ENCODE data around the gene BASP1.

Gene BASP1

DNA sequence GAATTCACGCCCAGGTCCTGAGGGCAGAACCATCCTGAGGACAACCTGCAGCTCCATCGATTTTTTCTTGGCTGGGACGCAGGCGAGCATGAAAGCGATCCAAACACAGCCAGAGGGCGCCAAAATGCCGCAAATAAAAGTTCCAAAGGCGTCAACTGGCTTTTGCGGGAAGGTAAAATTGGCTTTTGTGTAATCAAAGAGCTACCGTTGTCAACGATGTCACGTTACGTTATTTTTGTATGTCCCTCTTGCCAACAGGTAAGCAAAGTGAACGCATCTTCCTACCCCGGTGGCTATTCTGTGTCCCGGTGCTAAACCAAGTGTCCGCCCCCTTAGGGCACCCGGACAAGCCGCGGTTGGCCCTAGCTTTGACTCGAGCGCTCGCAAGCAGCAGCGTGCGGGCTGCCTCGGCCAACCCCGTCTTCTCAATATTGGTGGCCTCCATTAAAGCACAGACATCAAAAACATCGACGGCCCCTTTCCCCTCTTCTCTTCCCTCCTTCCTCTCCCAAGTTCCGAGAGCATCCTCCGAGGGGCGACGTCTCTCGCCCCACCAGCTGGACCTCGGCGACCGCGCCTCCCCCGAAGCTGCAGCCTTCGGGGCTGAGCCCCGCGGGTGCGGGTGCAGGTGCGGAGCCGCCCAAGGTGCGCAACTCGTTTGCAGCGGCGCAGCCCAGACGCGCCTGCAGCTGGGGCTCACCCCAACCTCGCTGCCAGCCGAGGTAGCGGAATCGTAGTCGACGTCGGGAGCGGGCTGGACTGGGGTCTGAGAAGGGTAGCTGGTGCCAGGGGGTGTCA lies 1.1 kb upstream of the BASP1 start (continued):
- no peak; the same call in 1 of the 2 replicates for TF ChIP-seq ZNF121 (tag by site-specific recombination; IDR thresholded peaks at IDR 0.05)
- peak; percentile 81 for TF ChIP-seq ZBTB26 (tag by site-specific recombination; optimal IDR thresholded peaks at IDR 0.05)
- no peak for TF ChIP-seq ZNF768 (tag by site-specific recombination; IDR thresholded peaks at IDR 0.05)
- TF ChIP-seq ZNF544 (tag by site-specific recombination; IDR thresholded peaks at IDR 0.05): no peak
- TF ChIP-seq ZNF404 (tag by site-specific recombination; IDR thresholded peaks at IDR 0.05): no peak
- TF ChIP-seq, protein P1, sequence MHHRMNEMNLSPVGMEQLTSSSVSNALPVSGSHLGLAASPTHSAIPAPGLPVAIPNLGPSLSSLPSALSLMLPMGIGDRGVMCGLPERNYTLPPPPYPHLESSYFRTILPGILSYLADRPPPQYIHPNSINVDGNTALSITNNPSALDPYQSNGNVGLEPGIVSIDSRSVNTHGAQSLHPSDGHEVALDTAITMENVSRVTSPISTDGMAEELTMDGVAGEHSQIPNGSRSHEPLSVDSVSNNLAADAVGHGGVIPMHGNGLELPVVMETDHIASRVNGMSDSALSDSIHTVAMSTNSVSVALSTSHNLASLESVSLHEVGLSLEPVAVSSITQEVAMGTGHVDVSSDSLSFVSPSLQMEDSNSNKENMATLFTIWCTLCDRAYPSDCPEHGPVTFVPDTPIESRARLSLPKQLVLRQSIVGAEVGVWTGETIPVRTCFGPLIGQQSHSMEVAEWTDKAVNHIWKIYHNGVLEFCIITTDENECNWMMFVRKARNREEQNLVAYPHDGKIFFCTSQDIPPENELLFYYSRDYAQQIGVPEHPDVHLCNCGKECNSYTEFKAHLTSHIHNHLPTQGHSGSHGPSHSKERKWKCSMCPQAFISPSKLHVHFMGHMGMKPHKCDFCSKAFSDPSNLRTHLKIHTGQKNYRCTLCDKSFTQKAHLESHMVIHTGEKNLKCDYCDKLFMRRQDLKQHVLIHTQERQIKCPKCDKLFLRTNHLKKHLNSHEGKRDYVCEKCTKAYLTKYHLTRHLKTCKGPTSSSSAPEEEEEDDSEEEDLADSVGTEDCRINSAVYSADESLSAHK (tag by site-specific recombination; IDR thresholded peaks at IDR 0.05): no peak
- TF ChIP-seq ZNF37A (tag by site-specific recombination; IDR thresholded peaks at IDR 0.05): no peak
- no peak for TF ChIP-seq ZNF558 (tag by site-specific recombination; IDR thresholded peaks at IDR 0.05)
- no peak for TF ChIP-seq ZFHX2 (tag by site-specific recombination; conservative IDR thresholded peaks at IDR 0.05)
- TF ChIP-seq SETDB1 (IDR thresholded peaks at IDR 0.05; ENCODE audit: insufficient read length, low read length): no peak

GRCh38 chr5:17216974-17217492 lies 398 bp upstream of the BASP1 start:
- Histone ChIP-seq H3K4me1 (ENCODE audit: control insufficient read depth, insufficient read depth, low read length) (peaks cover 25% of the 10 kb centered on the region), H3K4me3 (ENCODE audit: low read depth, low read length) (peak overlapping the region; percentile 31), H3K36me3 (ENCODE audit: control insufficient read depth in 2 of 2, insufficient read depth in 1 of 2, low read length in 2 of 2) (peaks cover 8 to 11% of the 10 kb centered on the region in 2 experiments; a peak in 2 of 3 replicates), H3K9me3 (ENCODE audit: control insufficient read depth, insufficient read depth, low read depth, low read length) (no peaks in the 10 kb centered on the region), H3K27ac (ENCODE audit: extremely low read depth, low read depth, low read length) (peak overlapping the region; percentile 90)
- POLR2A ChIA-PET: interaction anchor here (0.5 to 3.1 kb wide), 12 partner anchors 88 to 1103 kb away, joined by 3 to 14 read pairs (median 4); no protein-coding TSS in a partner anchor
- CTCF ChIA-PET: interaction anchor here (0.5 to 3.1 kb wide), 35 partner anchors 9 to 1444 kb away, joined by 3 to 80 read pairs (median 4); no protein-coding TSS in a partner anchor
- no peak for TF ChIP-seq ZNF280D (tag by site-specific recombination; IDR thresholded peaks at IDR 0.05)
- TF ChIP-seq ZFP3 (tag by site-specific recombination; IDR thresholded peaks at IDR 0.05; ENCODE audit: low read depth): peak; percentile 54; the same call in 1 of the 2 replicates
- peak; percentile 66; the same call in 1 of the 2 replicates for TF ChIP-seq GLI4 (tag by site-specific recombination; IDR thresholded peaks at IDR 0.05)
- peak; percentile 85; the same call in 1 of the 2 replicates for TF ChIP-seq ZNF701 (tag by site-specific recombination; IDR thresholded peaks at IDR 0.05)
- peak; percentile 92 for TF ChIP-seq EGR2 (tag by site-specific recombination; IDR thresholded peaks at IDR 0.05; ENCODE audit: low read depth)
- no peak for TF ChIP-seq ZNF274 (IDR thresholded peaks at IDR 0.05; ENCODE audit: low read length)
- TF ChIP-seq ZNF274 (tag by site-specific recombination; IDR thresholded peaks at IDR 0.05; ENCODE audit: borderline replicate concordance): no peak
- TF ChIP-seq KLF8 (tag by site-specific recombination; IDR thresholded peaks at IDR 0.05): peak; percentile 95
- TF ChIP-seq ZFP41 (tag by site-specific recombination; IDR thresholded peaks at IDR 0.05; ENCODE audit: borderline replicate concordance): no peak
- TF ChIP-seq, protein P2, sequence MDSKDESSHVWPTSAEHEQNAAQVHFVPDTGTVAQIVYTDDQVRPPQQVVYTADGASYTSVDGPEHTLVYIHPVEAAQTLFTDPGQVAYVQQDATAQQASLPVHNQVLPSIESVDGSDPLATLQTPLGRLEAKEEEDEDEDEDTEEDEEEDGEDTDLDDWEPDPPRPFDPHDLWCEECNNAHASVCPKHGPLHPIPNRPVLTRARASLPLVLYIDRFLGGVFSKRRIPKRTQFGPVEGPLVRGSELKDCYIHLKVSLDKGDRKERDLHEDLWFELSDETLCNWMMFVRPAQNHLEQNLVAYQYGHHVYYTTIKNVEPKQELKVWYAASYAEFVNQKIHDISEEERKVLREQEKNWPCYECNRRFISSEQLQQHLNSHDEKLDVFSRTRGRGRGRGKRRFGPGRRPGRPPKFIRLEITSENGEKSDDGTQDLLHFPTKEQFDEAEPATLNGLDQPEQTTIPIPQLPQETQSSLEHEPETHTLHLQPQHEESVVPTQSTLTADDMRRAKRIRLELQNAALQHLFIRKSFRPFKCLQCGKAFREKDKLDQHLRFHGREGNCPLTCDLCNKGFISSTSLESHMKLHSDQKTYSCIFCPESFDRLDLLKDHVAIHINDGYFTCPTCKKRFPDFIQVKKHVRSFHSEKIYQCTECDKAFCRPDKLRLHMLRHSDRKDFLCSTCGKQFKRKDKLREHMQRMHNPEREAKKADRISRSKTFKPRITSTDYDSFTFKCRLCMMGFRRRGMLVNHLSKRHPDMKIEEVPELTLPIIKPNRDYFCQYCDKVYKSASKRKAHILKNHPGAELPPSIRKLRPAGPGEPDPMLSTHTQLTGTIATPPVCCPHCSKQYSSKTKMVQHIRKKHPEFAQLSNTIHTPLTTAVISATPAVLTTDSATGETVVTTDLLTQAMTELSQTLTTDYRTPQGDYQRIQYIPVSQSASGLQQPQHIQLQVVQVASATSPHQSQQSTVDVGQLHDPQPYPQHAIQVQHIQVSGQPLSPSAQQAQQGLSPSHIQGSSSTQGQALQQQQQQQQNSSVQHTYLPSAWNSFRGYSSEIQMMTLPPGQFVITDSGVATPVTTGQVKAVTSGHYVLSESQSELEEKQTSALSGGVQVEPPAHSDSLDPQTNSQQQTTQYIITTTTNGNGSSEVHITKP (tag by site-specific recombination; IDR thresholded peaks at IDR 0.05): peak; percentile 85
- TF ChIP-seq, protein P3, sequence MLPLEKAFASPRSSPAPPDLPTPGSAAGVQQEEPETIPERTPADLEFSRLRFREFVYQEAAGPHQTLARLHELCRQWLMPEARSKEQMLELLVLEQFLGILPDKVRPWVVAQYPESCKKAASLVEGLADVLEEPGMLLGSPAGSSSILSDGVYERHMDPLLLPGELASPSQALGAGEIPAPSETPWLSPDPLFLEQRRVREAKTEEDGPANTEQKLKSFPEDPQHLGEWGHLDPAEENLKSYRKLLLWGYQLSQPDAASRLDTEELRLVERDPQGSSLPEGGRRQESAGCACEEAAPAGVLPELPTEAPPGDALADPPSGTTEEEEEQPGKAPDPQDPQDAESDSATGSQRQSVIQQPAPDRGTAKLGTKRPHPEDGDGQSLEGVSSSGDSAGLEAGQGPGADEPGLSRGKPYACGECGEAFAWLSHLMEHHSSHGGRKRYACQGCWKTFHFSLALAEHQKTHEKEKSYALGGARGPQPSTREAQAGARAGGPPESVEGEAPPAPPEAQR (tag by site-specific recombination; IDR thresholded peaks at IDR 0.05): peak; percentile 60; the same call in 1 of the 2 replicates
- TF ChIP-seq ZNF324 (tag by site-specific recombination; IDR thresholded peaks at IDR 0.05): peak; percentile 34; the same call in 1 of the 2 replicates
- 0 out of 2 replicates have a peak, but pooled peaks have one; percentile 26 for TF ChIP-seq ZNF202 (tag by site-specific recombination; IDR thresholded peaks at IDR 0.05; ENCODE audit: borderline replicate concordance)

Measured in HEK293 (cell line).